GM18873 (cell line): Measurements from ENCODE around the gene NR2E3.

Experiments used
- ATAC-seq: cut with Tn5 transposase; IDR thresholded peaks from one replicate; pipeline ENCODE4 v1.9.1; 2021; ENCODE audit warnings: mild to moderate bottlenecking, moderate library complexity, moderate number of reproducible peaks; ENCODE audit not compliant: unreplicated experiment, low FRiP score

NR2E3 gene

DNA sequence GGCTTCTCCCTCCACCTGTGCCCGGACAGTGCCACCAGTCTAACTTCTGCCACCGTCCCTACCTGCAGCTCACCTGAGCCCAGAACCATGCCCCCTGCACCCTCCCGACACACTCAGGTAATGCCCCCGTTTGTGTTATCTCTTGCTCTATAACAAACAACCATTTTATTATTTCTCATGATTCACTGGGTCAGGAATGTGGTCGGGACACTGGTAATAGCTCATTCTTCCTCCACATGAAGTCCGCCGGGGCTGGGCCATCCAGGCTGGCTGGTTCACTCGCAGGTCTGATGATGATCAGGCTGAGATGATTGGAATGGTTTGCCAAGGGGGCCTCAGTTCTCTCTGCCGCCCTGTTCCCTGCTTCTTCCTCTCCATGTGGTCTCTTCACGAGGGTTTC, 20.3 kb upstream of the NR2E3 start:
- no peak for ATAC-seq

DNA sequence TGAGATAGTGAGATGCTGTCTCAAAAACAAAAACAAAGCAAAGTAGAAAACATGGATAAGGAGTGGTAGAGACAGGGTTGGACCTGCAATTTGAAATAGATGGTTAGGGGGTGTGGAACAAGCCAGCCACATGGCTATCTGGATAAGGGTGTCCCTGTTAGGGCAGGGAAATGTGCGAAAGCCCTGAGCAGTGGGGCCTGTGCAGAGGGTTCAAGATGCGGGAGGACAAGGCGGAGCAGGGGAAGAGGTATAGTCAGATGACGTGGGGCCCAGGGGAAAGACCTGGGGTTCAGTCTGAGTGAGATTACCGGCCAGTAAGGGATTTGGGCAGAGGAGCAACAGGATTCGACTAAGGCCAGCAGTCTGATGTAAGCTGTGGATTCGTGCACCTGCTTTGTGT, 18.4 kb upstream of the NR2E3 start:
- no peak for ATAC-seq

DNA sequence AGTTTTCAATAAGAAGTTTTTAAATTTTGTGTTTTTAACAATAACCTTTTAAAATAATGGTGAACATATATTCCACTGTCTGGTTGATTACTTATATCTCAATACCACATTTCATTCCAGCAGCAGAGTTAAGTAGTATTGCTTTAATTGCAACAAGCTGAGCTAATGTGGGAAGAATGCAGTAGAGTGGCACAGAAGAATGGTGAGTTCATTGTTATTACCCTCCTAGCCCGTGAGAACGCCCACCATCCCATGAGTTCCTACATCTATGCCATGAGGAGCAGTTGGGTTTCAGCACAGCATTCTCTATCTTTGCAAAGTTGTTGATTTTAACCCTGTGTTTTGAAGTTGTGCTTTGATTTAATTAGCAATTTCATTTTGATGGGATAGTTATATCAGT, 17.8 kb upstream of the NR2E3 start:
- no peak for ATAC-seq

DNA sequence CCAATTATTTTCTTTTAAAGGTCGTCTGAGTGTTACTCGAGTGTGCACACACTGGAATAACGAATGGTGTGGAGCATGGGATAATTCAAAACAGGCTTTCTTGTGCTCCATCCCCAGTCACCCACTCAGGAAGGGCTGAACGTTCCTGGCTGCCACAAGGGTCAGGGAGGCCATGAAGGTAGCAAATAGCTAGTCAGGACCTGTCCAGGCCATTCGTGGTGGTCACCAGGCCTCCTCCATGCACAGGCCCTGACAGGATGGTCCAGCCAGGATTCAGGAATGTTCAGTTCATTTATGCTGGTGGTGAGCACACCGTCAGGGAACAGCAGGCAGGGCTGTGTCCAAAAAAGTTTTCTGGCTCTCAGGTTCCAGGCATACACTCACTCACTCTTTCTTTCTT, 11.7 kb upstream of the NR2E3 start:
- no peak for ATAC-seq

DNA sequence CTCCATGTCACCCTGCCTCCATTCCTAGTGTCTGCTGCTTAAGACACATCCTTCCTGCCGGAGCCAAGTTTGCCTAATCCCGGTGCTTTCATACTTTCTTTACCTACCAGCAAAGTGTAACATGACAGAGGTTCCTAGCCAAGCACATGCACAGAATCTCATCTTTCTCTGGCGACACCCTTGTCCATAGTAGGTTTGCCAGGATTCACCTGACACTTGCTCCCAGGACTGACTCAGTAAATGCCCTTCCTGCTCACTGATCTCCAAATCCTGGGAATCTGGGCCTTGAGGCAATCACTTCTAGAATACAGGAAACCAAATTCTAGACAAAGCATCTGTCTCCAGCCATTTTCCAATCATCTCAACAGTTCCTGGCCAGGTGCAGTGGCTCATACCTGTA, 10.2 kb upstream of the NR2E3 start:
- ATAC-seq, result no peak

DNA sequence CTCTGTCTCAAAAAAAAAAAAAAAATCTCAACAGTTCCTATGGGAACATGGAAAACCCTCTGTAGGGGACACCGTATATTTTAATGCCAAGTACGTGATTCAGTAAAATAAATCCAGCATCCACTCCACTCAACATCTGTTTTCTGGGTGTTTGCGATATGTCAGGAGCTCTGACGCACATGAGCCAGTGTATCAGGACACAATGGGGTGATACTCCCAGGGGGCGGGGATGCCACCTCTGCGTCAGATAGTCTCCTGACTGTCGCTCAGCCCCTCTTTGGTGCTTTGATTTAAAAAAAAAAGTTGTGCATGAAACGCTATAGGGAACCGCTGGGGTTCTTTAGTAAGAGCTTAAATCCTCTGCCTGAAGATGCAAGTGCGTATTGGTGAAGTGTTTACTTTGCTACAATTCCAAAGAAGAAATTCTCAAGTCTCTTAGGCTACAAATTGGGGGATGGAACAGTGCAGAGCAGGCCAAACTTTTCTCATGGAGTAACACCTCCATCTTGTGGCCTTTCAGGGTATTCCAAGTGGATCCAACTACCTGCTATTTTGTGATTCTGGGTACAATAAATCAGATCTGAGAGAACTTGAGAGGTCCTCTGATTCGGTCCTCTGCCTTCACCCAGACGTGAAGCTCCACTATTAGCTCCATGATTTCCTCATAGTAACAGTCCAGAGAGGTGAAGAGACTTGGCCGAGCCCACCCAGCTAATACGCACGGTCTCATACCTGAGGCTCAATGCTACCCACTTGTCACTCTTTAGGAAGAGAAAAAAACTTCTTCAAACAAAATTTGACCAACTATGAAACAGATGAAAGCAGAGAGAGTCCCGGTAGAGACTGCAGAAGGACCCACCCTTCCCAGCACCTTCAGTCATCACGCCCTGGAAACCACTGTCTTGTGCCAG, 9.3 kb upstream of the NR2E3 start:
- ATAC-seq, result no peak

DNA sequence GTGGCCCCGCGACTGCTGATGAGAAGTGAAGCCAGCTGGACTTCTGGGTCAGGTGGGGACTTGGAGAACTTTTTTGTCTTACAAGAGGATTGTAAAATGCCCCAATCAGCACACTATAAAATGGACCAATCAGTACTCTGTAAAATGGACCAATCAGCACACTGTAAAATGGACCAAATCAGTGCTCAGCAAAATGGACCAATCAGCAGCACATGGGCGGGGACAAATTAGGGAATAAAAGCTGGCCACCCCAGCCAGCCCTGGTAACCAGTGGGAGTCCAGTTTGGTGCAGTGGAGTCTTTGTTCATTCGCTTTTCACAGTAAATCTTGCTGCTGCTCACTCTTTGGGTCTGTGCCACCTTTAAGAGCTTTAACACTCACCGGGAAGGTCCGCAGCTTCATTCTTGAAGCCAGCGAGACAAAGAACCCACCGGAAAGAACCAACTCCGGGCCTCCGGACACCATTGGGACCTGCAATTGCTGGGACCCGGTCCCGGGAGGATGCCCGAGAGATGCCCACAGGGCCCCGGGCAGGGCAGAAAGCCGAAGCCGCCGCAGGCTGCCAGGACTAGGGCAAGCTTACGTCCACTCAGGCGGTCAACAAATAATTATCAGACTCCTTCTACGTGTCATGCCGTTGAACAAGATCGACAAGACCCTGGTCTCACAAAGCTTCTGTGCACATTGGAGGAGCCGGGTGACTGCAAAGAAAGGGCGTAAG, 8.3 kb upstream of the NR2E3 start:
- no peak for ATAC-seq

DNA sequence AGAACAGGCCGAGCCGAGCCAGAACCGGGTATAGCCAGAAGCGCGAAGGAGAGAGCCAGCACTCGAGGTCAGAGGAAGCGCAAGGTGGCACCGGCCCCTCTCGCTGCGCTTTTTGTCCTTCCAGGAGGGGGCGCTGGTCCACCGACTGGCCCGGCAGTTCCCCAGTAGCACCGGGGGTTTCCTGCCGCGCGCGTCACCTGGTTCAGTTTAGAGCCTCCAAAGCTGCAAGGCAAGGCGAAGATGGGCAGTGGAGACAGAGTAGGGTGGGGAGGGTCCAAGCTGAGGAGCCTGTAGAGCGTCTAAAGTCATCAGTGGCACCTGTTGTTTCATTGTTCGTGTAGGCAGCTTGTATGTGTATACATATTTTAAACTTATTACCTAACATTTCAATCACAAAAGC, 7.6 kb upstream of the NR2E3 start:
- no peak for ATAC-seq

DNA sequence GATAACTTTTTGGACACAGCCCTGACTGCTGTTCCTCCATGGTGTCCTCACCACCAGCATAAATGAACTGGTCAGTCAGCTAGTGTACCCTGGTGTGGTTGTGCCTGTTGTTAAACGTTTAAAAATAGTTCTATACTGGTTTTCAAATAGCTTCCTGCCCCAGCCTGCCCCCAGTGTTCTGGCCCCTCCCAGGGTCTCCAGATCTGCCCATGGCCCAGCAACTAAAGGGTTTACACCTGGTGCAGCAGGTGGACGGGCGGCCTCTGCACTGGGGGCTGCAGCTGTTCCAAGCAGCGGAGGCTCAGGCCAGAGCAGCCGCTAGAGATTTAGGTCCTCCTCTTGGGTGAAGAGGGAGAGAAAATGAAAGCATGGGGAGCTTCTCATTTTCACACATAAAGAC, 6.1 kb upstream of the NR2E3 start:
- ATAC-seq, result no peak

DNA sequence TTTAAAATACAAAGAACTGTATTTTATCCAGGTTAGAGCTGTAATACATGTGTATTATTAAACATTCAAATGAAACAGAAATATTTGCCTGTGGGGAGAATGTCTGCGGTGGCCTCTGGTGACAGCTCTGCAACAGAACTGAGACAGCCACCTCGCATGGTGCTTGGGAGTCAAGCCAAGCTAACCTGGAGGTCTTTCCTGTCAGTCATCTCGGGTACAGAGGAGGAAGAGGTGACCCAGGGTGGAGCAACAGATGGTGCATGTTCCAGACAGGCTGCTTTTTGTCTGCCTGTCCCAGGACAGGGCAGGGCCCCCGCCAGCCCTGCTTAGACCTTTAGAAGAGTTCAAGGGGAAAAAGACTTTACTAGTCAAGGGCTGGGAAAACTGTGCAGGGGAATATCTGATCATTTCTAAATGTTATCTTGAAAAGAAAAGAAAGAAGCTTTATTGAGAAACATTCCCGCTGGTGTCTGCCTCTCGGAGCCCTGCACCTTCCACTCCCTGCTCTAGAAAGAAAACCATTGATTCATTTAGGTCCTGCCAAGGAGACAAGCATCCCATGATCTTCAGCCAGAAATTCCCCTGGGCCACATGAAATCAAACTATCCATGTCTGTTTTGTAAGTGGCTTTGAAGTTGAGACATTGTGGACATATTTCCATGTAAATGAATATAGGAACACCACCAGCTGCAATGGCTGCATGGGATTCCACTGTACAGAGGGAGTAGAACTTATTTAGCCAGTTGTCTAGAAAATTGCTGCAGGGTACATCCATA, 5.5 kb upstream of the NR2E3 start:
- ATAC-seq, result no peak

DNA sequence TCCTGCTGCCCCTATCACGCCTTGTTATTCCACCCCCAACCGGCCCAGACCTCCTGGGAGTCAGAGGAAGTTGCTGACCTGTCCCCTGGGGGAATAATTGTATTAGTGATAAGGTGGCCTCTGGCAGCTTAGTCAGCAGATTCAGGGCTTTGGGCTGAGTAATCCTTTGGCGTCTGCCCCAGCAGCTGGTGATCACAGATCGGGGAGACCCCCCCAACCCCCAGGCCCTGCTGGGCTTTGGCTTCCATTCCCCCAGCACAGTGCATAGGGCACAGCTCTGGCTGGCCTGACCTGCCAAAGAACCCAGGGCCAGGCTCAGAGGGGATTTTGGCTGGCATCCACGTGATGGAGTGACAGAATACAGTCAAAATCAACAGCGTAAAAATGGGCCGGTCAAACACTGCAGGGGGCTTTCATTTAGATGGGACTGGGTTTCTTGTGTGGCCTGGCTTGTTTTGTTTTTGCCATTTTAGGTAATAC, 3.9 kb upstream of the NR2E3 start:
- ATAC-seq, result no peak

DNA sequence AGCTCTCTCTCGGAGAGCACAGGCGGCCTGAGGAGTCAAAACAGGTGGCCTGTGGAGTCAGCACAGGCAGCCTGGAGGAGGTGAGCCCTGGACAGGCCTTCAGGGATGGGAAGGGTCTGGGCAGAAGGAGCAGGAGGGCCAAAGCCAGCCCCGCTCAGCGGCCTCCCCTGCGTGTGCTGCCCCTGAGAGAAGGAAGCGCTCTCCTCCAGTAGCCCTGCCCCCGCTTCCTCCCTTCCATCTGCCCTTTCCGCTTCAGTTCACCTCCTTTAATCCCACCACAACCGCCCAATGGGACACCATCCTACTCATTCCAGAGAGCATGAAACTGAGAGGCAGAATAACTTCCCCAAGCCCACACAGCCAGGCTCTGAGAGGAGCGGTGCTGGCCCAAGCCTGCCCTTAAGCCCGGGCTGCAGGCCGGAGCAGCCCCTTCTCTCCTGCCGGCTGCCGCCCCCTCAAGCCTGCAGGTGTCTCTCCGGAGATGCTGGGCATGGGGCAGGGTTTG, 3.2 kb upstream of the NR2E3 start:
- ATAC-seq, result no peak

DNA sequence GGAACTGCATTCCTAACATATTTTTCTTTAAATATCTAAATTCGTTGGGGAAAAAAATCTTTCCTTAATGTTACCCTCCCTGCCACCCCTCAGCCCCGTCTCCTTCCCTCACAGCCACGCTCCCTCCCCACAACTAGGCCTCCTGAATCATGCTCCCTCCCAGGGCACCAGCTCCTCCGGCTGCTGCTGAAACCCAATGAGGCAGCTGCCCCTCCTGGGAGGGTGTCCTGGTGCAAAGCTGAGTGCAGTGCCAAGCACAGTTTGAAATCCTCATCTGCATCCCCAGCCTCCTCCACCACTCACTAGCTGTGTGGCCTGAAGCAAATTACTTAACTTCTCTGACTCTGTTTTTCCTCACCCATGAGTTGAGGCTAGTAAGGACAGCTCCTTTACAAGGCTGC, 2.7 kb upstream of the NR2E3 start:
- ATAC-seq, result no peak

DNA sequence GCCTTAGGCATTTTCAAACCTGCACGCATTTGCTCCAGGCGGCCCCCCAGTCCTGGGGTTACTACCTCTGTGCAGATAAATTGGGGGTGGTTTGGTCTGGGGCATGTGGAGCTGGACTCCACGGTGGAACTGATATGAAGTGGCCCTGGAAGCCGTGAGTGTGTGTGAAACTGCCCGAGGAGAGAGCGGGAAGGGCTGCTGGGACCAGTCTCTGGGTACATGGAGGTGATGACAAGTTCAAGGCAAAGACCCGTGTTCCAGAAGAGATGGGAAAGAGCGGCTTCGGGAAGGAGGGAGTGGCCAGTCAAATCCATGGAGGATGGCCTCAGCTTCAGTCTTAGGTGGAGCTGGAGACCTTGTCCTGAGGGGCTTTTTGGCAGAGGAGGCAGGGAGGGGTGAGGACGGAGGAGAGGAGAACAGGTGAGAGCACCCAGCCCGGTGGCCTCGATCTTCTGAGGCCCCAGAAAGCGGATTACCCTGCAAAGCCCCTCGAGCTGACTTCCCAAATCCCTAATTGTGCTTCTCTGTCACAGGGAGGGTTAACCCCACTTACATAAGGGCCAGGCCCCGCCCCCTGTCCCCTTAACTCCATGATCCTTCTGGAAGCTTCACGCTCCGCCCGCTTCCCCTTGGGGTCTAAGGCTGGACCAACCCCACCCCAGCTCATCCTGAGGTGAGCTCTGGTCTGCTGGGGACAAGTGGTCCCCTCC, 1.9 kb upstream of the NR2E3 start:
- ATAC-seq, result no peak

DNA sequence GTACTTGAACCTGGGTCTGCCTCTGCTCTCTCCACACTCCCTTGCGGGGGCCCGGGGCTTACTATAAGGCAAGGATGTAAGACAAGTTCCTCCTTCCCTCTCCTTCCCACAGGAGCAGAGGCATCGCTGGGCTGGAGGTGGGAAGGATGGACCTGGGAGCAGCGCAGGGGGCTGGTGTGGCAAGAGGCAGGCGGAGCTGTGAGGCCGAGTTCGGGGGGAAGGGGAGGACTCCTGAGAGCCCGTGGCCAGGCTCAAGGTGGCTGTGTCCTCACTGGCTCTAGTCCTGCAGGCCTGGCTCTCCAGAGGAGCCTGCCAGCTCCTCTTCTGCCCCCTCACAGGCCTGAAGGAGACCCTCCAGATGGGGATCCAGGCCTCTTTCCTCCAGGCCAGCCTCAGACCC, 1.0 kb upstream of the NR2E3 start:
- no peak for ATAC-seq

DNA sequence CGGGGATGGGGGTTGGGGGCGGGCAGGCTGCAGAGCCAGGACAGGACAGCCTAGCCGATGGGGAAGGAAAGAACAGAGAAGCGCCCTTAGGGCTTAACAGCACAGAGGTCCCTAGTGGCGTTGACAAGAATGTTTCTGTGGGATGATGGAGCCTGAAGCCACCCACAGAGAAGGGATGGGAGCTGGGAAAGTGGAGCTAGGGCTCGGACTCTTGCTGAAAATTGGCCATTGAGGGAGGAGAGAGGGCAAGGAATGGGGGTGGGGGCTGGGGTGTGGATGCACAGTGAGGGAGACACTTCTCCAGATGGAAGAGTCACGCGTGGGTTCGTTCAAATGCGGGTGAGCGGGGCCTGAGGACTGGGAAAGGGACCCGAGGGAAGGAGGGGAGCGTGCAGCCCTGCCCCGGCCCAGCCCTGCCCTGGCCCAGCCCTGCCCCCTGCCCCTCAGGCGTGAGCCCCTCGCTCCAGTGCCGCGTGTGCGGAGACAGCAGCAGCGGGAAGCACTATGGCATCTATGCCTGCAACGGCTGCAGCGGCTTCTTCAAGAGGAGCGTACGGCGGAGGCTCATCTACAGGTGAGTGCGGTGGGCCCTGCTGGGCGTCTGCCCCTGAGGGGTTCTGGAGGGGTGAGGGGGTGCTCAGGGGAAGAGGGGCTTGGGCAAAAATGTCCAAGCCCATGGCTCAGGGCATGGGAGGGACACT, 832 bp downstream of the NR2E3 start:
- no peak for ATAC-seq

DNA sequence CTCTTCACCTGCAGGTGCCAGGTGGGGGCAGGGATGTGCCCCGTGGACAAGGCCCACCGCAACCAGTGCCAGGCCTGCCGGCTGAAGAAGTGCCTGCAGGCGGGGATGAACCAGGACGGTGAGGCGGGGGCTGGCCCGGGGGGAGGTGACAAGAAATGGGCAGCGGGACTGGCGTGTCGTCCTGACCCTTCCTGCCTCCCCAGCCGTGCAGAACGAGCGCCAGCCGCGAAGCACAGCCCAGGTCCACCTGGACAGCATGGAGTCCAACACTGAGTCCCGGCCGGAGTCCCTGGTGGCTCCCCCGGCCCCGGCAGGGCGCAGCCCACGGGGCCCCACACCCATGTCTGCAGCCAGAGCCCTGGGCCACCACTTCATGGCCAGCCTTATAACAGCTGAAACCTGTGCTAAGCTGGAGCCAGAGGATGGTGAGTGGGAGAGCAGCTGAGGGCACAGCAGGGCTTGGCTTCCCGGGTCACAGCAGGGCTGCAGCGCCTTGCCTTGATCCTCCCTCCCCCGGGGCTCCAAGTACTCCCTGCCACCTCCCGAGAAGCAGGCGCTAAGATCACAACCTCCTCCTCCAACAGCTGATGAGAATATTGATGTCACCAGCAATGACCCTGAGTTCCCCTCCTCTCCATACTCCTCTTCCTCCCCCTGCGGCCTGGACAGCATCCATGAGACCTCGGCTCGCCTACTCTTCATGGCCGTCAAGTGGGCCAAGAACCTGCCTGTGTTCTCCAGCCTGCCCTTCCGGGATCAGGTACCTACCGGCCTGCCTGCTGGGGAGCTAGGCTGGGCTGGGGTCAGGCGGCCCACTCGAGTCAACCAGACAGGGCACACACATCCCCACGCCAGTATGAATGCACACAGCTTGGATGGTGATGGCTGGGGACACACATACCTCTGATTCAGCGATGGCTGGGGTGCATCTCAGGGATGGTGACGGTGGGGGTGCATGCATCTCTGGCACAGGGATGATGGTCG, 1.7 kb downstream of the NR2E3 start:
- ATAC-seq, result no peak

DNA sequence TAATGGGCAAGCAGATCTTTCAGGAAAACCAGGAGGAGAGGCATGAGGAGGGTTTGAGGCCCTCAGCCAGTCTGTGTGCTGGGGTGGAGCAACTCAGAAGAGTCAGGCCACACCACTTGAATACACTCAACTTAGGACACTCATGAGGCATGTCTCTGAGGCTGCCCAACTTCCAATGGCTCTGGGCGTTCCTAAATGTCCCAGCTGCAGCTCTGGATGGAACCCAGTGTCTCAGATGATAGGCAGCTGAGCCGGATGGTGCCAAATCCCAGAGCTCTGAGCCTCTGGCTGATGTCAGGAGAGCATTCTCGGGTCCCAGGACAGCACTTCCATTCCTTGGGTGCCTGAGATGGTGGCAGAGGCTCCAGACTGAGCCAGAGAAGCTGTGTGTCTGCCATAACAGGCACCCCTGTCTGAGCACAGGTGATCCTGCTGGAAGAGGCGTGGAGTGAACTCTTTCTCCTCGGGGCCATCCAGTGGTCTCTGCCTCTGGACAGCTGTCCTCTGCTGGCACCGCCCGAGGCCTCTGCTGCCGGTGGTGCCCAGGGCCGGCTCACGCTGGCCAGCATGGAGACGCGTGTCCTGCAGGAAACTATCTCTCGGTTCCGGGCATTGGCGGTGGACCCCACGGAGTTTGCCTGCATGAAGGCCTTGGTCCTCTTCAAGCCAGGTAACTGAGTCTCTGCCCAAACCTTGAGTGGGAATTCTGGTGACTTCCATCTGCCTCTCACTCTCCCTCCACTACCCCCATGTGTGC, 2.8 kb downstream of the NR2E3 start:
- no peak for ATAC-seq
